Kidney epithelial cell (primary cell): ENCODE data around the gene TTLL11. TPM values are rescaled to one million over a fixed set of nuclear protein-coding genes. Genes with fewer than 3 reads are reported as not detected.

Experiments
- DNase-seq: peaks from one replicate; pipeline ENCODE4 v3.0.0-alpha.2; 2010; ENCODE audit warnings: low read depth
- H3K27me3 ChIP-seq: 2 replicates; pipeline ENCODE4 v1.6.0; 2011; ENCODE audit warnings: low read length; ENCODE audit not compliant: control insufficient read depth, insufficient read depth
- H3K36me3 ChIP-seq: 2 replicates; pipeline ENCODE4 v1.5.1; 2011; ENCODE audit warnings: low read length; ENCODE audit not compliant: control insufficient read depth, insufficient read depth
- H3K4me3 ChIP-seq: 2 replicates; pipeline ENCODE4 v1.5.1; 2011; ENCODE audit warnings: low read depth, mild to moderate bottlenecking, control low read depth, low read length
- CTCF ChIP-seq: IDR thresholded peaks from 2 replicates; pipeline ENCODE4 v1.5.1; 2011; ENCODE audit warnings: mild to moderate bottlenecking, moderate library complexity, low read length, control low read depth, inconsistent platforms; ENCODE audit not compliant: insufficient read depth, poor library complexity, severe bottlenecking
- total RNA-seq: library from RNA; depleted of rRNA; stranded (reverse); fragments of >200 nt; gene quantifications from 2 replicates; pipeline ENCODE4 v1.2.3, GENCODE V29; 2015

TTLL11 gene
- total RNA-seq, 1 donor from 2014 or later = 4.2 TPM

- no peaks in the 10 kb centered on the region for H3K36me3 ChIP-seq
- TF ChIP-seq CTCF = no peak
- no peak overlapping the region for H3K4me3 ChIP-seq
- DNase-seq = no peak
- no peaks in the 10 kb centered on the region for H3K27me3 ChIP-seq
These were observed 16.1 kb upstream of the TTLL11 start for GRCh38 chr9:122109035-122109813.

- no peaks in the 10 kb centered on the region for H3K27me3 ChIP-seq
- DNase-seq = no peak
- no peak for TF ChIP-seq CTCF
- H3K4me3 ChIP-seq = no peak overlapping the region
- no peaks in the 10 kb centered on the region for H3K36me3 ChIP-seq
These were observed 14.2 kb upstream of the TTLL11 start for GRCh38 chr9:122107291-122107805.

GRCh38 chr9:122106576-122106975 lies 13.5 kb upstream of the TTLL11 start:
- TF ChIP-seq CTCF = no peak

GRCh38 chr9:122103985-122104384 lies 10.9 kb upstream of the TTLL11 start:
- no peak overlapping the region for H3K4me3 ChIP-seq
- H3K27me3 ChIP-seq = no peaks in the 10 kb centered on the region
- no peak for TF ChIP-seq CTCF
- no peaks in the 10 kb centered on the region for H3K36me3 ChIP-seq
- no peak for DNase-seq

More at GRCh38 chr9:122106576-122106975, 13.5 kb upstream of the TTLL11 start:
- DNase-seq = no peak
- H3K27me3 ChIP-seq = no peaks in the 10 kb centered on the region
- no peak overlapping the region for H3K4me3 ChIP-seq
- no peaks in the 10 kb centered on the region for H3K36me3 ChIP-seq

- no peak for DNase-seq
- Histone ChIP-seq H3K27me3 (no peaks in the 10 kb centered on the region), H3K4me3 (no peak overlapping the region), H3K36me3 (no peaks in the 10 kb centered on the region)
- no peak for TF ChIP-seq CTCF
These were observed 9.0 kb upstream of the TTLL11 start for GRCh38 chr9:122102156-122102555.
